Effector CD8-positive, alpha-beta T cell (primary cell): ENCODE data around the gene ZMYND11.

Source experiments
- DNase-seq: peaks from one replicate; lab custom pipeline; 2025; lab: John Stamatoyannopoulos, UW
- total RNA-seq, 4 experiments: gene quantifications; one replicate each; lab custom pipeline; 2026; lab: John Stamatoyannopoulos, UW

Gene ZMYND11
- total RNA-seq: 137 to 186 (median 170) reads per million in 4 experiments

GRCh38 chr10:135132-135600 lies at the start of gene ZMYND11:
Gene ZMYND11 (plus strand): TSS chr10:135455. CDS start chr10:180013, 44,558 bp downstream.
- peak; percentile 47 for DNase-seq

GRCh38 chr10:86031-86430 lies 49.2 kb upstream of the ZMYND11 start:
- no peak for DNase-seq

GRCh38 chr10:87177-88080 lies 47.8 kb upstream of the ZMYND11 start:
- DNase-seq: no peak

- DNase-seq: no peak
These were observed 47.0 kb upstream of the ZMYND11 start for GRCh38 chr10:88253-88652.

- no peak for DNase-seq
These were observed 46.0 kb upstream of the ZMYND11 start for GRCh38 chr10:89248-89647.

GRCh38 chr10:90161-90560 lies 45.1 kb upstream of the ZMYND11 start:
- DNase-seq: no peak

- DNase-seq: no peak
These were observed 43.9 kb upstream of the ZMYND11 start for GRCh38 chr10:91313-91712.

- DNase-seq: no peak
These were observed 43.1 kb upstream of the ZMYND11 start for GRCh38 chr10:92153-92552.

GRCh38 chr10:92846-93245 lies 42.4 kb upstream of the ZMYND11 start:
- no peak for DNase-seq

GRCh38 chr10:94613-95012 lies 40.6 kb upstream of the ZMYND11 start:
- no peak for DNase-seq

- no peak for DNase-seq
These were observed 39.7 kb upstream of the ZMYND11 start for GRCh38 chr10:95356-96115.

- no peak for DNase-seq
These were observed 38.8 kb upstream of the ZMYND11 start for GRCh38 chr10:96466-96865.

- DNase-seq: no peak
These were observed 30.8 kb upstream of the ZMYND11 start for GRCh38 chr10:104416-104815.

- no peak for DNase-seq
These were observed 30.2 kb upstream of the ZMYND11 start for GRCh38 chr10:104862-105565.

- no peak for DNase-seq
These were observed 29.4 kb upstream of the ZMYND11 start for GRCh38 chr10:105806-106205.

GRCh38 chr10:106740-107139 lies 28.5 kb upstream of the ZMYND11 start:
- no peak for DNase-seq

- DNase-seq: no peak
These were observed 23.0 kb upstream of the ZMYND11 start for GRCh38 chr10:112246-112645.

GRCh38 chr10:124874-125273 lies 10.4 kb upstream of the ZMYND11 start:
- DNase-seq: no peak

GRCh38 chr10:127612-128432 lies 7.4 kb upstream of the ZMYND11 start:
- no peak for DNase-seq

- DNase-seq: no peak
These were observed 5.4 kb upstream of the ZMYND11 start for GRCh38 chr10:129810-130209.
